Measurements from ENCODE around the gene ELFN1. TPM values are rescaled to one million over a fixed set of nuclear protein-coding genes. Genes with fewer than 3 reads are reported as not detected.
A peak's percentile ranks its signal among the peaks of the same experiment; 100 is the strongest.

ELFN1 gene
- total RNA-seq, 1 donor from 2014 or later, result 2.2 TPM

DNA sequence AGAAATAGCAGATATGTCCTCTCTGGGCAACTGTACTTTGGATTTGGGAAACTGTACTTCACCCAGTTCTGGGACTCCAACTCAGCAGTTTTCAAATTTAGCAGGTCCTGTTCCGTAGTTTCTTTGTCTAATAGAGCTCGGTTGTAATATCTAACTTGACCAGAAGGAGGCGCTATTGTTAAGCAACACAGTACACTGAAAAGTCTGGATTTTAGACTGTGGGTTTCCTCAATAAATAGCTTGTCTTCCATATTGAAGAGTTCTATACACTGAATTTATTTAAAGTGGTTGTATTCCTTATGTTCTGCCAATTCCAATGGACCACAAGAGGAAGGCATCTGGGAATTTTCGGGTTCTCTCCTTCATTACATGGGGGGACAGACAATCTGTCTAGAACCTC is 39.8 kb downstream of the ELFN1 start:
- TF ChIP-seq, protein P1, sequence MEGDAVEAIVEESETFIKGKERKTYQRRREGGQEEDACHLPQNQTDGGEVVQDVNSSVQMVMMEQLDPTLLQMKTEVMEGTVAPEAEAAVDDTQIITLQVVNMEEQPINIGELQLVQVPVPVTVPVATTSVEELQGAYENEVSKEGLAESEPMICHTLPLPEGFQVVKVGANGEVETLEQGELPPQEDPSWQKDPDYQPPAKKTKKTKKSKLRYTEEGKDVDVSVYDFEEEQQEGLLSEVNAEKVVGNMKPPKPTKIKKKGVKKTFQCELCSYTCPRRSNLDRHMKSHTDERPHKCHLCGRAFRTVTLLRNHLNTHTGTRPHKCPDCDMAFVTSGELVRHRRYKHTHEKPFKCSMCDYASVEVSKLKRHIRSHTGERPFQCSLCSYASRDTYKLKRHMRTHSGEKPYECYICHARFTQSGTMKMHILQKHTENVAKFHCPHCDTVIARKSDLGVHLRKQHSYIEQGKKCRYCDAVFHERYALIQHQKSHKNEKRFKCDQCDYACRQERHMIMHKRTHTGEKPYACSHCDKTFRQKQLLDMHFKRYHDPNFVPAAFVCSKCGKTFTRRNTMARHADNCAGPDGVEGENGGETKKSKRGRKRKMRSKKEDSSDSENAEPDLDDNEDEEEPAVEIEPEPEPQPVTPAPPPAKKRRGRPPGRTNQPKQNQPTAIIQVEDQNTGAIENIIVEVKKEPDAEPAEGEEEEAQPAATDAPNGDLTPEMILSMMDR (IDR thresholded peaks at IDR 0.05), result peak in 1 of 3 experiments; percentile 18
- TF ChIP-seq POLR2AphosphoS5 (IDR thresholded peaks at IDR 0.05; ENCODE audit: insufficient read depth in 1 of 2, low read depth in 1 of 2), result no peak
- peaks cover 7% of the 10 kb centered on the region for H3K9me3 ChIP-seq
- H3K27ac ChIP-seq, result no peak overlapping the region
- H3K4me1 ChIP-seq, result no peaks in the 10 kb centered on the region
- no peak overlapping the region for H3K4me3 ChIP-seq
- no peaks in the 10 kb centered on the region for H3K27me3 ChIP-seq
- intact Hi-C loops (cut with DNase I), result loop anchor here (1.0 kb wide), 1 partner anchor 69 kb away; no protein-coding TSS in a partner anchor
- no peaks in the 10 kb centered on the region for H3K36me3 ChIP-seq
- DNase-seq (ENCODE audit: extremely low spot score in 2 of 2), result no peak

DNA sequence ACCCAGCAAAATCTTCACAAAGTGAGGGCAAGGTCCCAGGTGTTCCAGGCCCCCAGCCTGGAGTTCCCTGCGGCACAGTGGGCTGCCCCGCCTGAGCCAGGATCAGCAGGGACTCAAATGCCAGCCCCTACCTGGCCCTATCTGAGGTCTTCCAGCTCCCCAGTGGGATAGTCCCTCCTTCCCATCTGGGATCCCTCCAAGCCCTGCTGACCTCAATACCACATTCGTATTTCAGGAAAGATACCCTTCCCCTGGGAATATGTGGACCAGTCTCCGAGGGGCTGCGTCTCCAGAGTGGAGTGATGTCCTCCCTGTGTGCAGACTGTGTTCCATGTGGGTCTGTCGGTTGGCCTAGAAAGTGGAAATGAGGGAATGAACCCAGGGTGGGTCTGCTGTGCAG is 40.9 kb downstream of the ELFN1 start:
- Histone ChIP-seq H3K9me3 (peaks cover 7% of the 10 kb centered on the region), H3K27me3 (no peaks in the 10 kb centered on the region), H3K27ac (no peak overlapping the region), H3K4me3 (no peak overlapping the region), H3K36me3 (no peaks in the 10 kb centered on the region), H3K4me1 (no peaks in the 10 kb centered on the region)
- DNase-seq (ENCODE audit: extremely low spot score in 2 of 2), result no peak
- intact Hi-C loops (cut with DNase I), result no loop called here
- TF ChIP-seq, protein P1 (IDR thresholded peaks at IDR 0.05), result no peak
- TF ChIP-seq POLR2AphosphoS5 (IDR thresholded peaks at IDR 0.05; ENCODE audit: insufficient read depth in 1 of 2, low read depth in 1 of 2) (no peak), POLR2A (IDR thresholded peaks at IDR 0.05) (no peak)

DNA sequence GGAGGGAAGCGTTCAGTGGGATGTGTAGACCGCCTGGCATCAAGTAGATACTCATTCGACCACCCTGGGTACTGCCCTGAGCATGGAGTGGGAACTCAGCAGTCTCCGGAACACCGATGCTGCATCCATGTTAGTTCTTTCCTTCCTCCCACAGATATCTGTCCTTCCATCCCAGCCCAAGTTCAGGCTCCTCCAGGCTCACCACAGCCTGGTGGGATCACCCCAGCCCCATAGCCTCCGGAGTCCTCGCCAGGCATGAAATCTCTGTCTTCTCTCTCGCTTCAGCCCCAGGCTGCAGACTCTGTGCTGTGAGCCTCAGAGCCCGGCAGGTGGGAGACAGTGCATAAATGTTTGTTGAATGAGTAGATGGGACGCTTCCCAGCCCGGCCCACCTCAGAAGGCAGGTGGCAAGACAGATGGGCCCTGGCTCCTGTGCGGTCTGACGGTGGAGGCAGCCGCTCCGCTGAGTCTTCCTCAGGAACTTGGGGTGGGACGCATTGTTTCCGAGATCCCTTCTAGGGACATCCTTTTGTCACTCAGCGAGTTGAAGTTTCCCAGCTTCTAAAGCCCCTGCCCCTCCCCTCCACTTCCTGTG is 42.9 kb downstream of the ELFN1 start:
- Histone ChIP-seq H3K27me3 (no peaks in the 10 kb centered on the region), H3K4me3 (no peak overlapping the region)
- intact Hi-C loops (cut with DNase I), result no loop called here

DNA sequence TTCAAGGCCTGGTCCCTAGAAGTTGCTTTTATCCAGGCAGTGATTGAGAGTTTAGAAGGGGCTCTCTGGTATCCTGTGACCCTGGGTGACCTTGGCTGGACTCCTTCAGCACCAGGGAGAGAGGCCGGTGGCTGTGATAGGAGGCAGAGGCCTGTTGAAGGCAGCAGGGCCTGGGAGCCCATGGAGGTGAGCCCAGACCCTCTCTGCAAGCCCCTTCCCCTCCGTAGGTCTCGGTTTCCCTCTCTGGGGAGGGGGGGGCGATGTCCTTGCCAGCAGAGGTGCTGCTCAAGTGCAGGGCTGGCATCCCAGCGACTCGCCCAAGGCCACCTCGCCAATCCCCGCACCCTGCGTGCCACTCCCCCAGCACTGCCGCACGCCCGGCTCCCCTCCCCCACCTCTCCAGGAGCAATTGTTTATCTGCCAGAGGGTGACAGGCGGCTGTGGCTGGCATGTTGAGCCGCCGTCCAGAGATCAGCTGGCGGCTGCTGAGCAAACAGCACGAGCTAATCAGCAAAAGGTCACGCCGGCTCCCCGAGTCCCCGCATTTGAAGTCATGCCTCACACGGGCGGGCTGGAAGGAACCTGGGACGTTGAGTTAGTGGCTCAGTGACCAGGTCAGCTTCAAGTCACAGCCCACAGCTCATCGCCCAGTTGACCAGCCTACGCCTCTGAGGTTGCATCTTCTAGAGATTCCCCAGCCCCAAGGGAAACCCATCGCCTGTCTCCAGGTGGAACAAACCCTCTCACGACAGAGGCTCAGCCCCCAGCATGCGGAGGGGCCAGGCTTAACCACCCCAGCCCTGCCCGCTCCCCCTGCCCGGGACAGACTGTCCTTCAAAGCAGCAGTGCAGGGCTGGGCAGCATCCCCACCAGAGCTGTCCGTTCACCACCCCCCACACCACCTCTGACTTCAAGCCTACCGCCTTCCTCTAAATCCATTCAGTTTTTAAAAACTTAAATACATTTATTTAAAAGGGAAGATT is 43.7 kb downstream of the ELFN1 start:
- TF ChIP-seq, protein P1 (IDR thresholded peaks at IDR 0.05), result no peak
- no peak for TF ChIP-seq POLR2AphosphoS5 (IDR thresholded peaks at IDR 0.05; ENCODE audit: insufficient read depth in 1 of 2, low read depth in 1 of 2)
- TF ChIP-seq POLR2A (IDR thresholded peaks at IDR 0.05), result no peak
- Histone ChIP-seq H3K4me1 (no peaks in the 10 kb centered on the region), H3K27ac (no peak overlapping the region), H3K9me3 (peaks cover 7% of the 10 kb centered on the region), H3K36me3 (no peaks in the 10 kb centered on the region), H3K4me3 (no peak overlapping the region), H3K27me3 (no peaks in the 10 kb centered on the region)
- no peak for DNase-seq (ENCODE audit: extremely low spot score in 2 of 2)
- intact Hi-C loops (cut with DNase I), result no loop called here

More for the DNA sequence above, 42.9 kb downstream of the ELFN1 start:
- no peak for TF ChIP-seq POLR2A (IDR thresholded peaks at IDR 0.05)
- TF ChIP-seq, protein P1 (IDR thresholded peaks at IDR 0.05), result no peak
- no peak for TF ChIP-seq POLR2AphosphoS5 (IDR thresholded peaks at IDR 0.05; ENCODE audit: insufficient read depth in 1 of 2, low read depth in 1 of 2)
- no peak for DNase-seq (ENCODE audit: extremely low spot score in 2 of 2)
- Histone ChIP-seq H3K9me3 (peaks cover 7% of the 10 kb centered on the region), H3K4me1 (no peaks in the 10 kb centered on the region), H3K27ac (no peak overlapping the region), H3K36me3 (no peaks in the 10 kb centered on the region)
